Measurements from ENCODE around the gene SLC7A7.

Gene SLC7A7

DNA sequence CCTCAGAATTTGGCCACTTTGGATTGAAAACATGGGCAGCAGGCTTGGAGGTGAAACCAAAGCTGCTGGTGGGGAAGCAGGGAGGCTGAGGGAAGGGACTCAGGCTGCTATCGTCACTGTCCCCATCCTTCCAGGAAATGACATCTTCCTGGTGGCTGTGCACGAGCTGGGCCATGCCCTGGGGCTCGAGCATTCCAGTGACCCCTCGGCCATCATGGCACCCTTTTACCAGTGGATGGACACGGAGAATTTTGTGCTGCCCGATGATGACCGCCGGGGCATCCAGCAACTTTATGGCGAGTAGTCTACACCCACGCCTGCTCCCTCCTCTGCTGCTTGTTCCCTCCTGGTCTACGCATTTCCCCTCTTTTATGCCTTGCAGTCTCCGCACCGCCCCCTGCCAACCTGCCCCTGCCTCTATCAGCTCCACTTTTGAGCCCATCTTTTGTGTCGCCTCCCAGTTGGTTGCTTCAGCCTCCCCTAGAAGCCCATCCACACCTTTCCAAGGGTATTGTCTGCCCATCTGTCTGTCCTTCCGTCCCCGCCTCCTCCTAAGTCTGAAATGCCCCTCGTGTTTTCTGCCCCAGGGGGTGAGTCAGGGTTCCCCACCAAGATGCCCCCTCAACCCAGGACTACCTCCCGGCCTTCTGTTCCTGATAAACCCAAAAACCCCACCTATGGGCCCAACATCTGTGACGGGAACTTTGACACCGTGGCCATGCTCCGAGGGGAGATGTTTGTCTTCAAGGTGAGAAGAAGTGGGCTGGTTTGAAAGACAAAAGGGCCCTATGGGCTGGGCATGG is 28.1 kb upstream of the SLC7A7 start:
- Histone ChIP-seq H3K4me1 (ENCODE audit: low read length) (no peaks in the 10 kb centered on the region), H3K4me2 (ENCODE audit: low read depth, low read length) (no peak overlapping the region), H3K36me3 (replicated peaks; ENCODE audit: insufficient read depth, low read length) (no peaks in the 10 kb centered on the region), H3F3A (ENCODE audit: insufficient read depth, low read length) (no peaks in the 10 kb centered on the region), H3K4me3 (ENCODE audit: low read length) (no peak overlapping the region), H3K9me3 (replicated peaks; ENCODE audit: insufficient read depth, low read length) (no peaks in the 10 kb centered on the region), H3K9ac (ENCODE audit: low read length) (no peak overlapping the region), H3K27me3 (replicated peaks; ENCODE audit: insufficient read depth, low read length) (no peaks in the 10 kb centered on the region), H3K79me2 (ENCODE audit: low read length) (no peaks in the 10 kb centered on the region), H3K9me2 (replicated peaks; ENCODE audit: insufficient read depth, low read length) (no peaks in the 10 kb centered on the region), H3K27ac (ENCODE audit: low read length) (no peak overlapping the region), H4K20me1 (ENCODE audit: insufficient read depth, low read length) (no peaks in the 10 kb centered on the region), H2AFZ (ENCODE audit: low read length) (no peak overlapping the region)
- TF ChIP-seq EZH2 (optimal IDR thresholded peaks at IDR 0.05; ENCODE audit: low read depth, low read length) (no peak), EZH2phosphoT487 (IDR thresholded peaks at IDR 0.05; ENCODE audit: low read length) (no peak)
- TF ChIP-seq, protein P1, sequence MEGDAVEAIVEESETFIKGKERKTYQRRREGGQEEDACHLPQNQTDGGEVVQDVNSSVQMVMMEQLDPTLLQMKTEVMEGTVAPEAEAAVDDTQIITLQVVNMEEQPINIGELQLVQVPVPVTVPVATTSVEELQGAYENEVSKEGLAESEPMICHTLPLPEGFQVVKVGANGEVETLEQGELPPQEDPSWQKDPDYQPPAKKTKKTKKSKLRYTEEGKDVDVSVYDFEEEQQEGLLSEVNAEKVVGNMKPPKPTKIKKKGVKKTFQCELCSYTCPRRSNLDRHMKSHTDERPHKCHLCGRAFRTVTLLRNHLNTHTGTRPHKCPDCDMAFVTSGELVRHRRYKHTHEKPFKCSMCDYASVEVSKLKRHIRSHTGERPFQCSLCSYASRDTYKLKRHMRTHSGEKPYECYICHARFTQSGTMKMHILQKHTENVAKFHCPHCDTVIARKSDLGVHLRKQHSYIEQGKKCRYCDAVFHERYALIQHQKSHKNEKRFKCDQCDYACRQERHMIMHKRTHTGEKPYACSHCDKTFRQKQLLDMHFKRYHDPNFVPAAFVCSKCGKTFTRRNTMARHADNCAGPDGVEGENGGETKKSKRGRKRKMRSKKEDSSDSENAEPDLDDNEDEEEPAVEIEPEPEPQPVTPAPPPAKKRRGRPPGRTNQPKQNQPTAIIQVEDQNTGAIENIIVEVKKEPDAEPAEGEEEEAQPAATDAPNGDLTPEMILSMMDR (IDR thresholded peaks at IDR 0.05; ENCODE audit: low read length) = no peak
- DNase-seq = no peak

DNA sequence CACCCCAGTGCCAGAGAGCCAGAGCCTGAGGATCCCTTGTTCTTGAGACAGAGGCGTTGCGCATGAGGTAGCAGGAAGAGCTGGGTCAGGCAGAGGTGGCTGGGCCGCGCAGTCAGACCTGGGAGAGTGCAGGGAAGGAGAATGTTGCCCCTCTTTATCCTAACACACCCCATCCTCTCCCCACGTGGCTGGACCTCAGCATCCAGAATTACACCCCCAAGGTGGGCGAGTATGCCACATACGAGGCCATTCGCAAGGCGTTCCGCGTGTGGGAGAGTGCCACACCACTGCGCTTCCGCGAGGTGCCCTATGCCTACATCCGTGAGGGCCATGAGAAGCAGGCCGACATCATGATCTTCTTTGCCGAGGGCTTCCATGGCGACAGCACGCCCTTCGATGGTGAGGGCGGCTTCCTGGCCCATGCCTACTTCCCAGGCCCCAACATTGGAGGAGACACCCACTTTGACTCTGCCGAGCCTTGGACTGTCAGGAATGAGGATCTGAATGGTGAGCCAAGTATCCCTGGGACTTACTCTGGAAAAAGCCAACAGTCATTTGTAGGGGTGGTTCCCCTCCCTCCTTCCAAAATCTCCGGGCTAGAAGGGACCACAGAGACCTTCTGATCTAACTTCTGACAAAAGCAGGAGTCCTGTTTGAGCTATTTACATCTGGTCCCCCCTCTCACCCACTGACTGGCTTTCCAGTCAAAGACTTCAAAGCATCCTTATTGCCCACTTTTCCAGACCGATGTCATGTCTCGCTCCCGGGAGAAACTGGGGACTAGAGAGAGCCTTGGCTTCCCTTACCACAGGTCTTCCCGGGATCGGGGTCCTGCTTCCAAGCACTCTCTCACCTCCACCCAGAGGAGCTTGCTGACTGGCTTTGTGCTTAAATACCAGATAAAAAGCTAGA is 27.2 kb upstream of the SLC7A7 start:
- Histone ChIP-seq H3K4me3 (ENCODE audit: low read length) (no peak overlapping the region), H3K27ac (ENCODE audit: low read length) (no peak overlapping the region), H3K4me2 (ENCODE audit: low read depth, low read length) (no peak overlapping the region), H3F3A (ENCODE audit: insufficient read depth, low read length) (no peaks in the 10 kb centered on the region), H3K9ac (ENCODE audit: low read length) (no peak overlapping the region), H3K4me1 (ENCODE audit: low read length) (no peaks in the 10 kb centered on the region), H3K9me2 (replicated peaks; ENCODE audit: insufficient read depth, low read length) (no peaks in the 10 kb centered on the region), H2AFZ (ENCODE audit: low read length) (no peak overlapping the region), H3K79me2 (ENCODE audit: low read length) (no peaks in the 10 kb centered on the region), H4K20me1 (ENCODE audit: insufficient read depth, low read length) (no peaks in the 10 kb centered on the region), H3K9me3 (replicated peaks; ENCODE audit: insufficient read depth, low read length) (no peaks in the 10 kb centered on the region), H3K36me3 (replicated peaks; ENCODE audit: insufficient read depth, low read length) (no peaks in the 10 kb centered on the region), H3K27me3 (replicated peaks; ENCODE audit: insufficient read depth, low read length) (0 out of 2 replicates have a peak, but pooled peaks cover 2% of the 10 kb centered on the region)
- DNase-seq = no peak
- TF ChIP-seq EZH2 (optimal IDR thresholded peaks at IDR 0.05; ENCODE audit: low read depth, low read length) (no peak), EZH2phosphoT487 (IDR thresholded peaks at IDR 0.05; ENCODE audit: low read length) (no peak)
- TF ChIP-seq, protein P1 (IDR thresholded peaks at IDR 0.05; ENCODE audit: low read length) = no peak

DNA sequence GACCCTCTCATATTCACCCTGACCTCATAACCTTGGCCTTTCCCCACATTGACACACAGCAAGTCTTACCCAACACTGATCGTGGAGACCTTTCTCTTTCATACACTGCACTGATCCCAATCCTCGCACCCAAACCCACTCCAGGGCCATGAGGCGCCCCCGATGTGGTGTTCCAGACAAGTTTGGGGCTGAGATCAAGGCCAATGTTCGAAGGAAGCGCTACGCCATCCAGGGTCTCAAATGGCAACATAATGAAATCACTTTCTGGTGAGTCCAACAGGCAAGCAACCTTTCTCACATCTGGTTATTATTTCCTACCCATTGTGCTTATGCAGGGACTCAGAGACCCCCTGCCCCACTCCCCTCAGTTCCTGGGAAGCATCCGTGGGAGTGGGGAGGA is 26.5 kb upstream of the SLC7A7 start:
- TF ChIP-seq, protein P1 (IDR thresholded peaks at IDR 0.05; ENCODE audit: low read length) = no peak
- TF ChIP-seq EZH2 (optimal IDR thresholded peaks at IDR 0.05; ENCODE audit: low read depth, low read length) (no peak), EZH2phosphoT487 (IDR thresholded peaks at IDR 0.05; ENCODE audit: low read length) (no peak)
- Histone ChIP-seq H3K4me1 (ENCODE audit: low read length) (no peaks in the 10 kb centered on the region), H4K20me1 (ENCODE audit: insufficient read depth, low read length) (no peaks in the 10 kb centered on the region), H3K9me2 (replicated peaks; ENCODE audit: insufficient read depth, low read length) (no peaks in the 10 kb centered on the region), H3F3A (ENCODE audit: insufficient read depth, low read length) (no peaks in the 10 kb centered on the region), H3K4me2 (ENCODE audit: low read depth, low read length) (no peak overlapping the region), H2AFZ (ENCODE audit: low read length) (no peak overlapping the region), H3K9me3 (replicated peaks; ENCODE audit: insufficient read depth, low read length) (no peaks in the 10 kb centered on the region), H3K79me2 (ENCODE audit: low read length) (no peaks in the 10 kb centered on the region), H3K9ac (ENCODE audit: low read length) (no peak overlapping the region), H3K27ac (ENCODE audit: low read length) (no peak overlapping the region), H3K4me3 (ENCODE audit: low read length) (no peak overlapping the region), H3K36me3 (replicated peaks; ENCODE audit: insufficient read depth, low read length) (no peaks in the 10 kb centered on the region), H3K27me3 (replicated peaks; ENCODE audit: insufficient read depth, low read length) (peaks cover 6% of the 10 kb centered on the region; the same call in 1 of the 2 replicates)
- DNase-seq = no peak
